Mesothelial cell of epicardium (in vitro differentiated cells): ENCODE results near the gene LSM7. TPM values are rescaled to one million over a fixed set of nuclear protein-coding genes. Genes with fewer than 3 reads are reported as not detected.

ENCODE experiments used
- DNase-seq, 2 experiments: peaks; one replicate each; pipeline ENCODE4 v3.0.0; 2021; ENCODE audit warnings: low spot score in 2 of 2; ENCODE audit not compliant: unreplicated experiment in 2 of 2
- H3K27ac Mint-ChIP-seq: 2 replicates; pipeline ENCODE4 v1.8.0; 2021; ENCODE audit warnings: mixed read lengths
- H3K27me3 Mint-ChIP-seq: 2 replicates; pipeline ENCODE4 v1.8.0; 2021; ENCODE audit warnings: low read depth, mixed read lengths
- H3K36me3 Mint-ChIP-seq: 2 replicates; pipeline ENCODE4 v1.8.0; 2021; ENCODE audit warnings: mixed read lengths
- H3K4me1 Mint-ChIP-seq: 2 replicates; pipeline ENCODE4 v1.8.0; 2021; ENCODE audit warnings: mixed read lengths
- H3K4me3 Mint-ChIP-seq: 2 replicates; pipeline ENCODE4 v1.8.0; 2021; ENCODE audit warnings: mild to moderate bottlenecking, moderate library complexity, mixed read lengths
- H3K9me3 Mint-ChIP-seq: 2 replicates; pipeline ENCODE4 v1.8.0; 2021; ENCODE audit warnings: mixed read lengths
- total RNA-seq: library from RNA; stranded (reverse); gene quantifications from 3 replicates; pipeline ENCODE4 v1.2.1, GENCODE V29; 2021
- TF ChIP-seq, protein P1 (sequence below): fragments of 200-600 bp; sonication (generic); IDR thresholded peaks from one replicate; pipeline ENCODE4 v1.5.0; 2021; ENCODE audit warnings: antibody characterized with exemption; ENCODE audit not compliant: unreplicated experiment

LSM7 gene
- total RNA-seq, 1 donor from 2014 or later: 141 TPM

DNA sequence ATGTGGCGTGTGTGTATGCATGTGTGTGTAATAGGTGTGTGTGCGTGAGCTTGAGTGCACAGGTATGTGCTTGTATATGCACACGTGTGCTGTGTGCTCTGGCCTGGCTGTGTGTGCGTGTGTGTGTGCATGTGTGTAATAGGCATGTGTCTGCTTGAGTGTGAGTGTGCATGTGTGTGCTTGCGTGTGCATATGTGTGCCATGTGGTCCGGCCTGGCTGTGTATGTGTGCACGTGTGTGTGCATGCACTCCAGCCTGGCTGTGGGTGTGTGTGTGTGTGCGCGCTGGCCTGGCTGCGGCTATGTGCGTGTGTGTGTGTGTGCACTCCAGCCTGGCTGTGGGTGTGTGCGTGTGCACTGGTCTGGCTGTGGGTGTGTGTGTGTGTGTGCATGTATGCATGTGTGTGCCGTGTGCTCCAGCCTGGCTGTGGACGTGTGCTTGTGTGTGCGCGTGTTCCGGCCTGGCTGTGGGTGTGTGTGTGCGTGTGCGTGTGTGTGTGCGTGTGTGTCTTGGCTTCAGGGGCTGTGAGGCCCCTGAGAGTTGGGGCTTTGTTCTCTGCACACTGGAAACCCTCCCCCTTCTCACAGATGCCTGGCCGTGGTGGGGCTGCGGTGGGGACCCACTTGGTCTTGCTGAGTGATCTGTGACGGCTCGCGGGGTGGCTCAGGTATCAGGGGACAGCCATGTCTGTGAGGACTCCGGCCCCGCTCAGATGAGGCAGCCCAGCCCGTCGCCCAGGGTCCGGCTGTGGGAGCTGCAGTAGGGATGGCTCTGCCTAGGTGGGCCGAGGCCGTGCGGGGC lies 8.3 kb upstream of the LSM7 start:
- H3K27me3 Mint-ChIP-seq: no peaks in the 10 kb centered on the region
- peaks cover 9% of the 10 kb centered on the region for H3K36me3 Mint-ChIP-seq
- H3K9me3 Mint-ChIP-seq: no peaks in the 10 kb centered on the region
- H3K27ac Mint-ChIP-seq: peak overlapping the region; percentile 94
- H3K4me3 Mint-ChIP-seq: no peak overlapping the region
- TF ChIP-seq, protein P1, sequence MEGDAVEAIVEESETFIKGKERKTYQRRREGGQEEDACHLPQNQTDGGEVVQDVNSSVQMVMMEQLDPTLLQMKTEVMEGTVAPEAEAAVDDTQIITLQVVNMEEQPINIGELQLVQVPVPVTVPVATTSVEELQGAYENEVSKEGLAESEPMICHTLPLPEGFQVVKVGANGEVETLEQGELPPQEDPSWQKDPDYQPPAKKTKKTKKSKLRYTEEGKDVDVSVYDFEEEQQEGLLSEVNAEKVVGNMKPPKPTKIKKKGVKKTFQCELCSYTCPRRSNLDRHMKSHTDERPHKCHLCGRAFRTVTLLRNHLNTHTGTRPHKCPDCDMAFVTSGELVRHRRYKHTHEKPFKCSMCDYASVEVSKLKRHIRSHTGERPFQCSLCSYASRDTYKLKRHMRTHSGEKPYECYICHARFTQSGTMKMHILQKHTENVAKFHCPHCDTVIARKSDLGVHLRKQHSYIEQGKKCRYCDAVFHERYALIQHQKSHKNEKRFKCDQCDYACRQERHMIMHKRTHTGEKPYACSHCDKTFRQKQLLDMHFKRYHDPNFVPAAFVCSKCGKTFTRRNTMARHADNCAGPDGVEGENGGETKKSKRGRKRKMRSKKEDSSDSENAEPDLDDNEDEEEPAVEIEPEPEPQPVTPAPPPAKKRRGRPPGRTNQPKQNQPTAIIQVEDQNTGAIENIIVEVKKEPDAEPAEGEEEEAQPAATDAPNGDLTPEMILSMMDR: no peak
- DNase-seq: no peak
- H3K4me1 Mint-ChIP-seq: peaks cover 46% of the 10 kb centered on the region

- TF ChIP-seq, protein P1: no peak
- DNase-seq: no peak
- H3K27me3 Mint-ChIP-seq: no peaks in the 10 kb centered on the region
- peaks cover 9% of the 10 kb centered on the region for H3K36me3 Mint-ChIP-seq
- peak overlapping the region; percentile 4 for H3K27ac Mint-ChIP-seq
- no peaks in the 10 kb centered on the region for H3K9me3 Mint-ChIP-seq
- H3K4me1 Mint-ChIP-seq: peaks cover 51% of the 10 kb centered on the region
- no peak overlapping the region for H3K4me3 Mint-ChIP-seq
Observed at GRCh38 chr19:2335848-2336247, 7.5 kb upstream of the LSM7 start.

GRCh38 chr19:2334986-2335846 lies 6.8 kb upstream of the LSM7 start:
- TF ChIP-seq, protein P1: no peak
- Mint-ChIP-seq H3K9me3 (no peaks in the 10 kb centered on the region), H3K36me3 (peaks cover 9% of the 10 kb centered on the region), H3K4me3 (no peak overlapping the region), H3K27ac (peak overlapping the region; percentile 4), H3K27me3 (no peaks in the 10 kb centered on the region), H3K4me1 (peaks cover 57% of the 10 kb centered on the region)
- no peak for DNase-seq

DNA sequence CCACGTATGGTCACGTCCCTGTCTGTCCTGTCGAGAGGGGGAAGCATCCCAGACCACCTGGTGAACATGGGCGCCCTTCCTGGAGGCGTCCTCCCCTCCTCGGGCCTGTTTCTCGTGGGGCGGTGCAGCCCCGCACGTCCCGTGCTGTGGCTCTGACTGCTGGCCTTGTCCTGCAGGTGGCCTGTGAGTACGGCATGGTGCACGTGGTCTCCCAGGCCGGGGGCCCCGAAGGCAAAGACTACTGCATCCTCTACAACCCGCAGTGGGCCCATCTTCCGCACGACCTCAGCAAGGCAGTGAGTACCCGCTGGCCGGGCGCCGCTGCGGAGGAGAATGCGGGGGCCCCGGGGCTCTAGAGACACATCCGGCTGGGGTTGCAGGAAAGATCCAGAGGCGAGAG lies 6.0 kb upstream of the LSM7 start:
- Mint-ChIP-seq H3K4me3 (no peak overlapping the region), H3K9me3 (no peaks in the 10 kb centered on the region), H3K27me3 (no peaks in the 10 kb centered on the region), H3K27ac (no peak overlapping the region), H3K36me3 (peaks cover 9% of the 10 kb centered on the region), H3K4me1 (peaks cover 64% of the 10 kb centered on the region)
- DNase-seq: no peak
- TF ChIP-seq, protein P1: no peak

DNA sequence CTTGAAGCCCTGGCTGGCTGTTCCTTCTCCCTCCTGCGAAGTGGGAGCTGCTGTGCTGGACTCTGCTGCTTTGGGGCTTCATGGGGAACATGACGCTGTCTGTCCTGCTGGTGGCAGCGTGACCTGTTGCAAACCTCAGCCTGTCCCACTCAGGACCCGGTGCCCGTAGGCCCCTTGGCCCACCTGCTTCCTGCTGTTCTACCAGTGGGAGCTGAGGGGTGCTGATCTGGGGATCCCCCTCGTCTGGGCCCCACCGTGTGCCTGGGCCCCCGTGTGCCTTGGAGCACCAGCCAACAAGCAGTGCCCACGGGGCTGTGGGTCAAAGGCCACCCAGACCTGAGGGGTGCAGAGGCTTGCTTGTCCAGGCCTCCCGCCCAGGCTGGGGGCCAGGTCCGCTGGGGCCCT lies 5.4 kb upstream of the LSM7 start:
- TF ChIP-seq, protein P1: no peak
- H3K4me1 Mint-ChIP-seq: peaks cover 69% of the 10 kb centered on the region
- no peaks in the 10 kb centered on the region for H3K9me3 Mint-ChIP-seq
- H3K4me3 Mint-ChIP-seq: no peak overlapping the region
- peaks cover 9% of the 10 kb centered on the region for H3K36me3 Mint-ChIP-seq
- no peaks in the 10 kb centered on the region for H3K27me3 Mint-ChIP-seq
- H3K27ac Mint-ChIP-seq: peak overlapping the region; percentile 79
- no peak for DNase-seq
